Vagina (tissue), 2 donors: ENCODE data around the gene ANXA8.
"Not testable (repeated sequence)": the region's sequence is repeated elsewhere in the genome, so short reads cannot be mapped to it uniquely, and the experiment has no call there.

Experiments
- CTCF ChIP-seq, 3 experiments: fragments of 450-650 bp in 2 of 3; fragments of 200-600 bp in 1 of 3; sonication (generic) in 1 of 3; IDR thresholded peaks; one replicate each; pipeline ENCODE4 v1.5.1; 2017 to 2019; ENCODE audit warnings: antibody characterized with exemption in 3 of 3, mild to moderate bottlenecking in 2 of 3, moderate library complexity in 2 of 3
- POLR2A ChIP-seq, 2 donors: fragments of 450-650 bp; IDR thresholded peaks; one replicate each; pipeline ENCODE4 v1.6.1; 2017; ENCODE audit warnings: antibody characterized with exemption in 2 of 2, mild to moderate bottlenecking in 2 of 2, moderate library complexity in 2 of 2

GRCh38 chr10:47472072-47472471, 11.8 kb downstream of the ANXA8 start:
- not testable (repeated sequence) for TF ChIP-seq POLR2A, CTCF (IDR thresholded peaks at IDR 0.05)
